ENCODE measurements around the gene DOCK4.

DOCK4 gene

GRCh38 chr7:111845853-111846252, 360.3 kb downstream of the DOCK4 start:
- Mint-ChIP-seq H3K4me1 (ENCODE audit: low read depth in 2 of 2) (no peaks in the 10 kb centered on the region), H3K9me3 (peaks cover 6 to 10% of the 10 kb centered on the region in 2 donors), H3K27me3 (peaks cover 0 to 12% of the 10 kb centered on the region in 2 donors), H3K36me3 (ENCODE audit: insufficient read depth) (peaks cover 2% of the 10 kb centered on the region), H3K4me3 (no peak overlapping the region), H3K27ac (no peak overlapping the region)
- DNase-seq: no peak
- ATAC-seq (replicated peaks): no peak

- Mint-ChIP-seq H3K27ac (no peak overlapping the region), H3K27me3 (peaks cover 0 to 5% of the 10 kb centered on the region in 2 donors), H3K4me1 (ENCODE audit: low read depth in 2 of 2) (no peaks in the 10 kb centered on the region), H3K4me3 (no peak overlapping the region), H3K9me3 (peaks cover under 1 to 2% of the 10 kb centered on the region in 2 donors), H3K36me3 (ENCODE audit: insufficient read depth) (no peaks in the 10 kb centered on the region)
- DNase-seq: no peak
- no peak for ATAC-seq (replicated peaks)
These were observed 361.1 kb downstream of the DOCK4 start for GRCh38 chr7:111844904-111845671.

- no peaks in the 10 kb centered on the region for H3K36me3 Mint-ChIP-seq (ENCODE audit: insufficient read depth)
- DNase-seq: no peak
- H3K4me1 Mint-ChIP-seq (ENCODE audit: low read depth in 2 of 2): no peaks in the 10 kb centered on the region
- H3K27me3 Mint-ChIP-seq: no peaks in the 10 kb centered on the region
- no peaks in the 10 kb centered on the region for H3K9me3 Mint-ChIP-seq
- H3K4me3 Mint-ChIP-seq: no peak overlapping the region
- H3K27ac Mint-ChIP-seq: no peak overlapping the region
- no peak for ATAC-seq (replicated peaks)
These were observed 363.7 kb downstream of the DOCK4 start for GRCh38 chr7:111842491-111842890.

- H3K9me3 Mint-ChIP-seq: no peaks in the 10 kb centered on the region
- DNase-seq: no peak
- H3K4me3 Mint-ChIP-seq: no peak overlapping the region
- H3K4me1 Mint-ChIP-seq (ENCODE audit: low read depth in 2 of 2): no peaks in the 10 kb centered on the region
- ATAC-seq (replicated peaks): no peak
- H3K36me3 Mint-ChIP-seq (ENCODE audit: insufficient read depth): no peaks in the 10 kb centered on the region
- H3K27me3 Mint-ChIP-seq: peaks cover 0 to 4% of the 10 kb centered on the region in 2 donors
- H3K27ac Mint-ChIP-seq: no peak overlapping the region
These were observed 364.5 kb downstream of the DOCK4 start for GRCh38 chr7:111841596-111842205.

GRCh38 chr7:111840528-111840927, 365.7 kb downstream of the DOCK4 start:
- H3K27me3 Mint-ChIP-seq: peaks cover 0 to 9% of the 10 kb centered on the region in 2 donors
- H3K4me1 Mint-ChIP-seq (ENCODE audit: low read depth in 2 of 2): no peaks in the 10 kb centered on the region
- DNase-seq (no peak), ATAC-seq (replicated peaks) (no peak)
- H3K27ac Mint-ChIP-seq: no peak overlapping the region
- no peak overlapping the region for H3K4me3 Mint-ChIP-seq
- no peaks in the 10 kb centered on the region for H3K36me3 Mint-ChIP-seq (ENCODE audit: insufficient read depth)
- H3K9me3 Mint-ChIP-seq: no peaks in the 10 kb centered on the region

- Mint-ChIP-seq H3K27ac (no peak overlapping the region), H3K36me3 (ENCODE audit: insufficient read depth) (no peaks in the 10 kb centered on the region), H3K4me3 (no peak overlapping the region), H3K4me1 (ENCODE audit: low read depth in 2 of 2) (no peaks in the 10 kb centered on the region), H3K9me3 (no peaks in the 10 kb centered on the region), H3K27me3 (peaks cover 0 to 9% of the 10 kb centered on the region in 2 donors)
- ATAC-seq (replicated peaks) (no peak), DNase-seq (no peak)
These were observed 366.9 kb downstream of the DOCK4 start for GRCh38 chr7:111839261-111839660.

GRCh38 chr7:111836592-111836991, 369.6 kb downstream of the DOCK4 start:
- Mint-ChIP-seq H3K4me3 (no peak overlapping the region), H3K27me3 (peaks cover 0 to 9% of the 10 kb centered on the region in 2 donors), H3K9me3 (no peaks in the 10 kb centered on the region), H3K36me3 (ENCODE audit: insufficient read depth) (no peaks in the 10 kb centered on the region), H3K4me1 (ENCODE audit: low read depth in 2 of 2) (no peaks in the 10 kb centered on the region), H3K27ac (no peak overlapping the region)
- DNase-seq: no peak
- no peak for ATAC-seq (replicated peaks)

GRCh38 chr7:111835066-111835465, 371.1 kb downstream of the DOCK4 start:
- H3K4me3 Mint-ChIP-seq: no peak overlapping the region
- no peaks in the 10 kb centered on the region for H3K9me3 Mint-ChIP-seq
- H3K27me3 Mint-ChIP-seq: peaks cover 0 to 9% of the 10 kb centered on the region in 2 donors
- no peak overlapping the region for H3K27ac Mint-ChIP-seq
- no peaks in the 10 kb centered on the region for H3K4me1 Mint-ChIP-seq (ENCODE audit: low read depth in 2 of 2)
- DNase-seq (no peak), ATAC-seq (replicated peaks) (no peak)
- no peaks in the 10 kb centered on the region for H3K36me3 Mint-ChIP-seq (ENCODE audit: insufficient read depth)

- Mint-ChIP-seq H3K36me3 (ENCODE audit: insufficient read depth) (no peaks in the 10 kb centered on the region), H3K27me3 (peaks cover 0 to 9% of the 10 kb centered on the region in 2 donors), H3K9me3 (no peaks in the 10 kb centered on the region), H3K4me1 (ENCODE audit: low read depth in 2 of 2) (no peaks in the 10 kb centered on the region), H3K4me3 (no peak overlapping the region), H3K27ac (no peak overlapping the region)
- no peak for DNase-seq
- no peak for ATAC-seq (replicated peaks)
These were observed 371.8 kb downstream of the DOCK4 start for GRCh38 chr7:111834367-111834766.

- ATAC-seq (replicated peaks) (no peak), DNase-seq (no peak)
- H3K36me3 Mint-ChIP-seq (ENCODE audit: insufficient read depth): no peaks in the 10 kb centered on the region
- H3K9me3 Mint-ChIP-seq: no peaks in the 10 kb centered on the region
- H3K27ac Mint-ChIP-seq: no peak overlapping the region
- peaks cover 0 to 9% of the 10 kb centered on the region in 2 donors for H3K27me3 Mint-ChIP-seq
- H3K4me1 Mint-ChIP-seq (ENCODE audit: low read depth in 2 of 2): no peaks in the 10 kb centered on the region
- no peak overlapping the region for H3K4me3 Mint-ChIP-seq
These were observed 372.7 kb downstream of the DOCK4 start for GRCh38 chr7:111833466-111833865.

- ATAC-seq (replicated peaks): no peak
- Mint-ChIP-seq H3K36me3 (ENCODE audit: insufficient read depth) (no peaks in the 10 kb centered on the region), H3K4me3 (no peak overlapping the region), H3K4me1 (ENCODE audit: low read depth in 2 of 2) (no peaks in the 10 kb centered on the region), H3K27me3 (peaks cover 0 to 9% of the 10 kb centered on the region in 2 donors), H3K9me3 (no peaks in the 10 kb centered on the region), H3K27ac (no peak overlapping the region)
- DNase-seq: no peak
These were observed 374.0 kb downstream of the DOCK4 start for GRCh38 chr7:111832174-111832573.

GRCh38 chr7:111829221-111829620, 377.0 kb downstream of the DOCK4 start:
- no peak for DNase-seq

GRCh38 chr7:111827863-111828504, 378.2 kb downstream of the DOCK4 start:
- no peaks in the 10 kb centered on the region for H3K36me3 Mint-ChIP-seq (ENCODE audit: insufficient read depth)
- no peak overlapping the region for H3K4me3 Mint-ChIP-seq
- H3K27ac Mint-ChIP-seq: no peak overlapping the region
- no peak for ATAC-seq (replicated peaks)
- H3K27me3 Mint-ChIP-seq: peaks cover 0 to 7% of the 10 kb centered on the region in 2 donors
- DNase-seq: no peak
- H3K4me1 Mint-ChIP-seq (ENCODE audit: low read depth in 2 of 2): no peaks in the 10 kb centered on the region
- peaks cover 2 to 9% of the 10 kb centered on the region in 2 donors for H3K9me3 Mint-ChIP-seq

More at GRCh38 chr7:111829221-111829620, 377.0 kb downstream of the DOCK4 start:
- H3K4me1 Mint-ChIP-seq (ENCODE audit: low read depth in 2 of 2): no peaks in the 10 kb centered on the region
- ATAC-seq (replicated peaks): no peak
- H3K9me3 Mint-ChIP-seq: peaks cover 2 to 9% of the 10 kb centered on the region in 2 donors
- no peaks in the 10 kb centered on the region for H3K36me3 Mint-ChIP-seq (ENCODE audit: insufficient read depth)
- no peak overlapping the region for H3K4me3 Mint-ChIP-seq
- H3K27me3 Mint-ChIP-seq: peaks cover 0 to 6% of the 10 kb centered on the region in 2 donors
- H3K27ac Mint-ChIP-seq: no peak overlapping the region

- ATAC-seq (replicated peaks) (no peak), DNase-seq (no peak)
- Mint-ChIP-seq H3K27ac (no peak overlapping the region), H3K4me1 (ENCODE audit: low read depth in 2 of 2) (no peaks in the 10 kb centered on the region), H3K36me3 (ENCODE audit: insufficient read depth) (no peaks in the 10 kb centered on the region), H3K4me3 (no peak overlapping the region), H3K9me3 (peaks cover 2 to 9% of the 10 kb centered on the region in 2 donors), H3K27me3 (peaks cover 0 to 7% of the 10 kb centered on the region in 2 donors)
These were observed 381.2 kb downstream of the DOCK4 start for GRCh38 chr7:111825046-111825445.
